HG03135 (cell line): ENCODE data around the gene TBPL1.
"Not testable (repeated sequence)": the region's sequence is repeated elsewhere in the genome, so short reads cannot be mapped to it uniquely, and the experiment has no call there.

ENCODE experiments used
- ATAC-seq: cut with Tn5 transposase; IDR thresholded peaks from one replicate; pipeline ENCODE4 v1.9.1; 2021; ENCODE audit warnings: mild to moderate bottlenecking, moderate library complexity; ENCODE audit not compliant: unreplicated experiment

Gene TBPL1

GRCh38 chr6:133952815-133953633 lies at the start of gene TBPL1:
Gene TBPL1, plus strand, starts transcription at chr6:133953224. Its CDS starts 26,902 bp downstream, at chr6:133980126.
- peak; percentile 91 for ATAC-seq

GRCh38 chr6:133903855-133904254 lies 49.2 kb upstream of the TBPL1 start:
- no peak for ATAC-seq

GRCh38 chr6:133906050-133906449 lies 47.0 kb upstream of the TBPL1 start:
- no peak for ATAC-seq

GRCh38 chr6:133916650-133917151 lies 36.3 kb upstream of the TBPL1 start:
- ATAC-seq, result peak; percentile 70

GRCh38 chr6:133917781-133918180 lies 35.2 kb upstream of the TBPL1 start:
- no peak for ATAC-seq

- no peak for ATAC-seq
Observed at GRCh38 chr6:133918208-133918930, 34.7 kb upstream of the TBPL1 start.

GRCh38 chr6:133919362-133919761 lies 33.7 kb upstream of the TBPL1 start:
- no peak for ATAC-seq

GRCh38 chr6:133921249-133921859 lies 31.7 kb upstream of the TBPL1 start:
- no peak for ATAC-seq

- ATAC-seq, result peak; percentile 82
Observed at GRCh38 chr6:133923938-133924593, 29.0 kb upstream of the TBPL1 start.

GRCh38 chr6:133931221-133931620 lies 21.8 kb upstream of the TBPL1 start:
- ATAC-seq, result not testable (repeated sequence)

- ATAC-seq, result not testable (repeated sequence)
Observed at GRCh38 chr6:133936352-133936751, 16.7 kb upstream of the TBPL1 start.

GRCh38 chr6:133937909-133938308 lies 15.1 kb upstream of the TBPL1 start:
- ATAC-seq, result no peak

GRCh38 chr6:133938533-133938932 lies 14.5 kb upstream of the TBPL1 start:
- ATAC-seq, result no peak

GRCh38 chr6:133939778-133940667 lies 13.0 kb upstream of the TBPL1 start:
- ATAC-seq, result no peak

GRCh38 chr6:133945158-133945557 lies 7.9 kb upstream of the TBPL1 start:
- ATAC-seq, result no peak

- ATAC-seq, result no peak
Observed at GRCh38 chr6:133947302-133947900, 5.6 kb upstream of the TBPL1 start.

- no peak for ATAC-seq
Observed at GRCh38 chr6:133948472-133948871, 4.6 kb upstream of the TBPL1 start.

- ATAC-seq, result no peak
Observed at GRCh38 chr6:133951227-133951626, 1.8 kb upstream of the TBPL1 start.
